HG03066 (cell line): ENCODE results near the gene GANC.
"Not testable (repeated sequence)": the region's sequence is repeated elsewhere in the genome, so short reads cannot be mapped to it uniquely, and the experiment has no call there.

Source experiments
- ATAC-seq: cut with Tn5 transposase; IDR thresholded peaks from one replicate; pipeline ENCODE4 v1.9.1; 2021; ENCODE audit warnings: low read depth; ENCODE audit not compliant: unreplicated experiment

Gene GANC

DNA sequence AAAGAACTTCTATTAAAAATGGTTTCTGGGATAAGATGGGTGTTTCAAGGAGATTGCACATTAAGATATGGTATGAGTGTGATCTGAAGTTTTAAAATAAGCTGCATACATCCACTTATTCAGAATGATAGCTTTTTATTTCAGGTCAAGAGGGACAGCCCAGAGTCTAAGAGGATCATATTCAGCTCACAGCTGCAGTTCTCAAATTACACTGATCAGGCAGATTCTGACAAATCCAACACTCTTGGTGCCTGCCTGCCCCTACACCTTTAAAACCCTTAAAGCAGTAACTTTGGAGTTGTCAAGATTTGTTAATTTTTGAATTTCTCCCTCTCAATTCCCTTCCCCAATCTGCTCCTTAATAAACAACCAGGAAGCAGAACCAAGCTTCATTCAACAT, 9.3 kb downstream of the GANC start:
- no peak for ATAC-seq

DNA sequence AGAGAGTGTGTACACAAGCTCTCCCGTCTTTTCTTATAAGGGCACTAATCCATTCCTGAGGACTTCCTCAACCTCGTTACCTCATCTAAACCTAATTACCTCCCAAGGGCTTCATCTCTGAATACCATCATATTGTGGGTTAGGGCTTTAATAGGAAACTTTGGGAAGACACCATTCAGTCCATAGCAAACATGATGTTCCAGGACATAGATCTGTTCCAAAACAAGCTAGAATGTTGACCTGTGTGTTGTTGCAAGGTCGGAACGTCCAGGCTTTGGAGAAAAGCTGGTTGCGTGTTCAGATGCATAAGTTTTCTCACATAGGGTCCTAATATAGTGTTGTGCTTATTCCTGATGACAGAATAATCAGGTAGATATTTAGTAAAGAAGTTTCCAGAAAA, 9.9 kb downstream of the GANC start:
- no peak for ATAC-seq

DNA sequence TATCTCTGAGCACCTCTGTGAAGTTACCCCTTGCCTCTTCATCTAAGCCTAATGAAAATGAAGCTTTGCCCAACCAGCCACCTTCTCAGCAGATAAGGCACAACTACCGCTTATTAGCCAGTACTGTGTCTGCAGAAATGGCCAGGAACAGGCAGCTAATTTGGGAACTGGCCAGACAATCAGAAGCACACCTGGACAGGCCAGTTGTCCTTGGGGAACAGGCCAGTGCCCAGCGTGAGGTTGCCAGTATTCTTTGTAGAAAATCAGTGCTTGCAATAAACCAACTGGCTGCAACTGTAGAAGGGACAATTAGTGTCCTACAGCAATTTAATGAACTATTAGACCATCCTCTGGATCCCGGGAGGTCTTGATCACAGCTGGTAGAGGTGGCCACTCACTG, 10.7 kb downstream of the GANC start:
- ATAC-seq = no peak

DNA sequence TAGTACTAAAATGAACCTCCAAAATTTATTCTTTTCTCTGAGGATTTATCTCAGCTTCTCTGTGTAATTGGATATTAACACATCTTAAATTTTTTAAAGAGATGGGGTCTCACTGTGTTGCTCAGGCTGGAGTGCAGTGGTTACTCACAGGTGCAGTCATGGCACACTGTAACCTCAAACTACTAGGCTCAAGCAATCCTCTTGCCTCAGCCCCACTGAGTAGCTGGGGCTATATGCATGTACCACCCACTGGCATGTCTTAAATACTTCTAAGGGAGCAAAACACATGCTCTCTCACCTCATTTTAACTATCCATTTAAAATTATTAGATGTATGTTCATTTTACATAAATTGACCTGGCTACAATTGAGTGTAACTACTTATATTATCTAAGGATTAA, 11.6 kb downstream of the GANC start:
- no peak for ATAC-seq

DNA sequence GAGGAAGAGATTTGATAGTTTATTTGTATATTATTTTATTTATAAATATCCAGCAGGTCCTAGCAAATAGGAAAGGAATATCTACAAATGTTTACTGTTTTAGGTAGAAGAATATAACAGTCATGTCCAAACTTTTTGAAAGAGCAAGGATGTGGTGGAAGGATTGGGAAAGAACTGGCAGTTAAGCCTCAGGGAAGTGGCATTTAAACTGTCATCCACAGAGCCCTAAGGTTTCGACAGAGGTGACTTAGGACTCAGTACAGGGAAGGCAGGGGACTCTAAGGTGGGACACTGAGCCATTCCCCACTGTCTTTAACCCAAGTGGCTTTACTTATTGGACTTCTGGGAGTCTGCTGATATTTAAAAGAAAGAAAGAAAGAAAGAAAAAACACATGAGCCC, 12.0 kb downstream of the GANC start:
- ATAC-seq = no peak

DNA sequence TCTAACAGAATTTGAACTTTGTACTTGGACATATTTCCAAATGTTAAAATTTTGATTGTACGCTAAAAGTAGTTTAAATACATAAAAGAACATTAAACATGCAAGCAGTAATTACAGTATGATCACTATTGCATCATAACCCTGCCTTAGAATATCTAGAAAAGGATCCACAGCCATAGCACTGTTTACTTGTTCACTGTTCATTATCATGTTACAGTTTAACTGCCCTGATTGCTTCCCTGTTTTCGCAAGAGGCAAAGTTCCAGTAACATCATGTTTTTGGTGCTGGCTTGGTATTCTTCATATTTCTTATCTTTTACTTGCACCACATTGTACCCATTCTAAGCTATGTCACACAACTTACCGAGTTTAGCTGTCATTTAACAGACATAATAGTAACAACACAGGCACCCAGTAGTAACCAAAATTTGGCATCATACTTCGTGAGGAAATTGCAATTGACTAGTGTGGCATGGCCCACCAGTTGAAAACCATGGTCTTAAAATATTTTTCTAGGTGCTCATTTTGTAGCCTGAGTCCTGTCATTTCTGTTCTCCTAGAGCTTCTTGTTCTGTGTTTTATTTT, 13.5 kb downstream of the GANC start:
- no peak for ATAC-seq

DNA sequence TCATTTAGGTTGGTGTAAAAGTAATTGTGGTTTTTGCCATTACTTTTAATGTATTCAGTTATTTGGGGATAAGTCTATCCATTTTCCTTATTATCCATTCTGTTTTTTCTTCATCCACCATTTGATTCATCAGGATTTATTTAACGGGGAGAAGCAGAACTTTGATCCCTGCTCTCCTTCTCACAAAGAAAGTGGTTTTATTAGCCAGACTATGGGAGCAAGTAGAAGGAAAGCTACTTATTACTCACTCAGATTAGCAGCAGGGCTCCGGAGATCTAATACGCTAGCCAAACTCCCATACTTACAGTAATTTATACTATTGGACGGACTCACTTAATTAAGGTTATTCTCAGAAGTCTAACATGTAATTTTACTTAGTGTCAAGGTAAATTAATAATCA, 14.9 kb downstream of the GANC start:
- ATAC-seq = no peak

DNA sequence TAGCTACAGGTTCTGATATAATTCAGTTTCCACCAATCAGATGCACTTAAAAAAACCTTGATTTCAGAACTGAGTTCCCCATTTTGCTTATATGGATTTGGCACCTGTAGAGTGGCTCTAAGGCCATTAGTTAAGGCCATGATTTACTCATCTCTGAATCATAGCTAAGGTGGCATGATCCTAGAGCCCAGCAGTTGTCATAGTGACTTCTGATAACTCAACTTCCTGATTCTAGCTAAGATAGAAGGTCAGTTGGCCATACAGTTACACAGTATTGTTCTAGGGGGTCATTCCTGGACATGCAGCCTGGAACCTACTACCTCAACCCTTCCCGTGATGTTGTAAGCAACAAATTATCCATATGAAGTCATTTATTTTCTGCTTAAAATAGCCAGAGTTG, 16.2 kb downstream of the GANC start:
- no peak for ATAC-seq

DNA sequence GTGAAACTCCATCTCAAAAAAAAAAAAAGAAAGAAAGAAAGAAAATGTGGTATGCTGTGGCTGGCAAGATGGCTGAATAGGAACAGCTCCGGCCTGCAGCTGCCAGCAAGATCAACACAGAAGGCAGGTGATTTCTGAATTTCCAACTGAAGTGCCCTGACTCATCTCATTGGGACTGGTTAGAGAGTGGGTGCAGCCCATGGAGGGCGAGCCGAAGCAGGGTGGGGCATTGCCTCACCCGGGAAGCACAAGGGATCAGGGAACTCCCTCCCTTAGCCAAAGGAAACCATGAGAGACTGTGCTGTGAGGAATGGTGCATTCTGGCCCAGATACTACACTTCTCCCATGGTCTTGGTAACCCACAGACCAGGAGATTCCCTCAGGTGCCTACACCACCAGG, 28.0 kb downstream of the GANC start:
- not testable (repeated sequence) for ATAC-seq

DNA sequence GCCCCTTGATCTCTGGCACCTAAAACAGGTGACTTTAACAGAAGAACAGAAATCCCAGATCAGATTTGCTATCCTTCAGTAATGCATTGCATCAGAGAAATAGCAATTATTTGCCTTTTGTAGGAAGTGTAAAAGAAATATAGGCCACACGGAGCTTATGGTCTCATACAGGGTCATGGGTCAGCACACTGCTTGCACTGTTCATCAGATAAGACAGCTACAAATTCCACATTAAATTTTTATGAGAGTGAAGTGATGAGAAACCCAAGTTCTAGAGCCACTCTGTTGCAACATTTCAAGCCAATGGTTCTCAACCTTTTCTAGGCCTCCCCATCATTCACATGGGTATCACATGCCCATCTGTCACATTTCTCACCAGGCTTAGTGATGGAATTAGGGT, 33.7 kb downstream of the GANC start:
- no peak for ATAC-seq

DNA sequence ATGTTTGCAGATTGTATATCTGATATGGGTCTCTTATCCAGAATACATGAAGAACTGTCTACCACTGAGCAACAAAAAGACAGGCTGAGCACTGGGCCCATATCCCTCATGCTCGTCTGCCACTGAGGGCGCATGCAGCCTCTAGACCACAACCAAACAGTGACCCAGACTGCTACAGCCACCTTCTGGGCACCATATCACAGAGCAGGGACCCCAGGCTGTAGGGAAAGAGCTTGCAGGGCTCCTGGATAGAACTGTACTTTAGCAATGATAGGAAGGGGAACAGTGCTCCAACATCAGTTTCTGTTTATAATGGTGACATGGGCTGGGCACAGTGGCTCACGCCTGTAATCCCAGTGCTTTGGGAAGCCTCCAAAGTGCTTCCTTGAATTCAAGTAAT, 40.5 kb downstream of the GANC start:
- no peak for ATAC-seq

DNA sequence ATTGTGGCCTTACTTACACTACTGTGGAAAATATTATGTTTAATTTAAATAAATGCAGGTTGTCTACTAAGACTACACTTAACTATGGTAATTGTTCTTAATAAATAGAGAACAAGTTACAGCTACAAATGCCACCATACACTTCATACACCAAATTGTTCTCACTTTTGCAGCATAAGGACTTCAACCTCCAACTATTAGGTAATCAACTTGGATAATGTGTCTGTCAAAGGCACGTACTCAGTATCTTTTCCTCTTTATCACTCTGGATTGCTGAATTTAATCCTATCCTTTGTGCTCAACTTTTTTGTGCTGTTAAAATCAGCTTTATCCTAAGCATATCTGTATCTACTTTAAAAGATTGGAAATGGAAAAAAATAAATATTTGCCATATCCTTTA, 41.8 kb downstream of the GANC start:
- ATAC-seq = no peak

DNA sequence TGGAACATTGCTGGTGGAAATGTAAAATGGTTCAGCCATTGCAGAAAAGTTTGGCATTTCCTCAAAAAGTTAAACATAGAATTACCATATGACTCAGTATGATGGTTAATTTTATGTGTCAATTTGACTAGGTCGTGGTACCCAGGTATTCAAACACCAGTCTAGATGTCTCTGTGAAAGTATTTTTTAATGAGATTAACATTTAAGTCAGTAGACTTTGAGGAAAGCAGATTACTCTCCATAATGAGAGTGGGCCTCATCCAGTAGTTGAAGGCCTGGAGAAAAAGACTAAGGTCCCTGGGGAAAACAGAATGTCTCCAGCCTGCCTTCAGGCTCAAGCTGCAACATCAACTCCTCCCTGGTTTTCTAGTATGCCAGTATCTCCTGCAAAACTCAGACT, 42.5 kb downstream of the GANC start:
- no peak for ATAC-seq

DNA sequence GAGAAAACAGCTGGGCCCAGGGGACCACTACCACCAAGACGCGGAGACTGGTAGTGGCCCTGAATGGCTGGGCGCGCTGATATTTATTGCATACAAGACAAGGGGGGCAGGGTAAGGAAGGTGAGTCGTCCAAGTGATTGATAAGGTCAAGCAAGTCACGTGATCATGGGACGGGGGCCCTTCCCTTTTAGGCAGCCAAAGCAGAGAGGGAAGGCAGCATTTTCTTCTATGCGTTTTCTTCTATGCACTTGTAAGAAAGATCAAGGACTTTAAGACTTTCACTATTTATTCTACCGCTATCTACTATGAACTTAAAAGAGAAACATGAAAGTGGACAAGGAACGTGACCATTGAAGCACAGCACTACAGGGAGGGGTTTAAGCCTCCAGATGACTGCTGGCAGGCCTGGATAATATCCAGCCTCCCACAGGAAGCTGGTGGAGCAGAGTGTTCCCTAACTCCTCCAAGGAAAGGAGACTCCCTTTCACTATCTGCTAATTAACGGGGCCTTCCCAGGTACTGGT, 43.3 kb downstream of the GANC start:
- ATAC-seq = not testable (repeated sequence)

DNA sequence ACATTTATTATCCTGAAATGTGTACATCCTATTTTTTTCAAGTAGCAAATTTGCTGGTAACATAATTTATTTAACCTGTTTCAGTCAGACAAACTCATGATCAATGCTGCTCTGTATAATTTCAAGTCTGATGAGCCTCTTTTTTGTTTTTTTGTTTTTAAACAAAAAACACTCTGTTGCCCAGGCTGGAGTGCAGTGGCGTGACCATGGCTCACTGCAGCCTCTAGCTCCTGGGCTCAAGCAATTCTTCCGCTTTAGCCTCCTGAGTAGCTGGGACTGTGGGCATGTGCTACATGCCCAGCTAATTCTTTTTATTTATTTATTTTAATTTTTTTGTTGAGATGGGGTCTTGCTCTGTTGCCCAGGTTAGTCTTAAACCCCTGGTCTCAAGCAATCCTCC, 46.2 kb downstream of the GANC start:
- ATAC-seq = no peak

DNA sequence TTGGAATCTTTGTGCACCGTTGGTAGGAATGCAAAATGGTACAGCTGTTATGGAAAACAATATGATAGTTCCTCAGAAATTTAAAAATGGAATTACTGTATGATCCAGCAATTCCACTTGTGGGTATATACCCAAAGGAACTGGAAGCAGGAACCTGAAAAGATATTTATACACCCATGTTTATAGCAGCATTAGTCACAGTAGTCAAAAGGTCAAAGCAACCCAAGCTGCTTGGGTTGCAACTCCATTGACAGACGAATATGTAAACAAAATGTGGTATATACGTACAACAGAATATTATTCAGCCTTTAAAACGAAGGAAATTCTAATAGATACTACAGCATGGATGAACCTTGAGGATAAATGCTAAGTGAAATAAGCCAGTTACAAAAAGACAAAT, 51.3 kb downstream of the GANC start:
- ATAC-seq = no peak

DNA sequence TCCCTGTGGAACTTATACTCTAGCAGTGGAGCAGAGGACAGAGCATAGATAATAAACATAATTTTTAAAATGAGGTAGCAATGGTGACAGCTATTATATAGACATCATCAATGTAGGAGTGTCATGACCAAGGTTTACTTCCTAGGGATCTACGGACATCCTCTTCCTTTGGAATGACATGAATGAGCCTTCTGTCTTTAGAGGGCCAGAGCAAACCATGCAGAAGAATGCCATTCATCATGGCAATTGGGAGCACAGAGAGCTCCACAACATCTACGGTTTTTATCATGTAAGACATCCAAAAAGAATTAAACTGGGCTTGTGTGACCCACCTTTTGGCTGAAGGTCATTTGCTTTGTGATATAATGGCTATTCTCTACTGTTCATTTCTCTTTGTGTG, 56.2 kb downstream of the GANC start:
- no peak for ATAC-seq

DNA sequence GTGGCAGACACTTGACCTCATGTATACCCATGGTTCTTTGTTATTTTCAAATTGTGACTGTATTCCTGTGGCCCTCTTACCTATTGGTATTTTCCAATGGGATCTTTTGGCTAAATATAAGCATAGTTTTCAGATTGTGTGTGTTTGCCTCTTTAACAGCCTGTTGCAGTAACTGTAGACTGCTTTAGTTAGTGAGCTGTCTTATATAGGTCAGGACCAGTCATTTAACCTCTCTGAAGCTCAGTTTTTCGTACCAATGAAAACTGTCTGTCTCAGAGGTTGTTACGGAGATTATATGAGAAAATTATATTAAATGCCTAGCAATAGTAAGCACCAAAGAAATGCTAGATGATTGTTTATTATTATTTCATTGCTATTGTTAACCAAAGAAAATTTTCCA, 57.0 kb downstream of the GANC start:
- no peak for ATAC-seq

DNA sequence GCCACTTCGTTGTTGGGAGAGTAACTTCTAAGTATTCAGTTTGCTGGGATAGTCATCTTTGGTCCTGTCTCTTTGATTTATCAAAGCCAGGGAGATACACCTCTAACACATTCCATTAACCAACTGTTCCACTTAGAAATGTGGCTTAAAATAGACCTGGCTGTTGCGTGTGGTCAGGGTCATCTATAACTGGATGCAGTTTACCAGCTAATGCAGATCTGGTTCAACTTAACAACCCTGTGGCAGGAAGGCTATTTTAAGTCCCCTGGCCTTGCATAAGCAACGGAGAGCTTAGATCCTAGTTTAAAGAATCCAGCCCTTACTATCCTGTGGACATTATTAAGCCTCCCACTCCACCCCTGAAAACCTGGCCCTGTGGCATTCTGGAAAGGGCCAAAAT, 58.2 kb downstream of the GANC start:
- no peak for ATAC-seq

DNA sequence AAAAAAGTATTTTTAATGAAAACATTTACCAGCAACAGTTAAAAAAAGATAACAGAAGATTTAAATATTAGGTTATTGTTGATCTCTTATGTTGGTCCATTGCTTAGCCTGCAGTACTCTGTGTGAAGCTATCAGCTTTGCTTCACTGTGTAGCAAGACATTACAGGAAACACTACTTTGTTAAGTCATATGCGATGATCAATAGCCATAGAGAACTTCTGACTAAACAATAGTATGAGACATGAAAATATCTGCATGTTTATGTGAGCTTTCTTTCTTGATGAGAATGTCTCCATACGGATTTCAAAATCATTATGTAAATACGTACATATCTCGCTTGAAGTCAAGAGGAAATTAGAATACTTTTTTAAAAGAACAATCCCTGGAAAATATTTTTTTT, 59.3 kb downstream of the GANC start:
- ATAC-seq = no peak

DNA sequence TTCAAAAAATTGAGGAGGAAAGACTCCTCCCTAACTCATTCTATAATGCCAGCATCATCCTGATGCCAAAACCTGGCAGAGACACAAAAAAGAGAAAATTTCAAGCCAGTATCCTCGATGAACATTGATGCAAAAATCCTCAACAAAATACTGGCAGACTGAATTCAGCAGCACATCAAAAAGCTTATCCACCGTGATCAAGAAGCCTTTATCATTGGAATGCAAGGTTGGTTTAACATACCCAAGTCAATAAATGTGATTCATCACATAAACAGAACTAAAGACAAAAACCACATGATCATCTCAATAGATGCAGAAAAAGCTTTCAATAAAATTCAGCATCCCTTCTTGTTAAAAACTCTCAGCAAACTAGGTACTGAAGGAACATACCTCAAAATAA, 62.1 kb downstream of the GANC start:
- ATAC-seq = no peak

DNA sequence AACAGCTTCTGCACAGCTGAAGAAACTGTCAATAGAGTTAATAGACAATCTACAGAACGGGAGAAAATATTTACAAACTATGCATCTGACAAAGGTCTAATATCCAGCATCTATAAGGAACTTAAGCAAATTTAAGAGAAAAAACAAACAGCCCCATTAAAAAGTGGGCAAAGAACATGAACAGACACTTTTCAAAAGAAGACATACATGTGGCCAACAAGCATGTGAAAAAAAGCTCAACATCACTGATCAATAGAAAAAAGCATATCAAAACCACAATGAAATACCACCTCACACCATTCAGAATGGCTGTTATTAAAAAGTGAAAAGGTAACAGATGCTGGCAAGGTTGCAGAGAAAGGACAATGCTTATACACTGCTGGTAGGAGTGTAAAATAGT, 63.6 kb downstream of the GANC start:
- not testable (repeated sequence) for ATAC-seq

DNA sequence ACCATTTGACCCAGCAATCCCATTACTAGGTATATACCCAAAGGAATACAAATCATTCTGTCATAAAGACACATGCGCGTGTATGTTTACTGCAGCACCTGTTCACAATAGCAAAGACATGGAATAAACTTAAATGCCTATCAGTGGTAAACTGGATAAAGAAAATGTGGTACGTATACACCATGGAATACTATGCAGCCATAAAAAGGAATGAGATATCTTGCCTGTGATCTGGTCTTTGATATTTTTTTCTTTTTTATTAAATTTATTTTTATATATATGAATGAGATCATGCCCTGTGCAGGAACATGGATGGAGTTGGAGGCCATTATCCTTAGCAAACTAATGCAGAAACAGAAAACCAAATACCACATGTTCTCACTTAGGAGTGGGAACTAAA, 64.1 kb downstream of the GANC start:
- not testable (repeated sequence) for ATAC-seq
